ENCODE measurements around the gene SNX8. TPM values are rescaled to one million over a fixed set of nuclear protein-coding genes. Genes with fewer than 3 reads are reported as not detected.
A peak's percentile ranks its signal among the peaks of the same experiment; 100 is the strongest.
"Not testable (repeated sequence)": the region's sequence is repeated elsewhere in the genome, so short reads cannot be mapped to it uniquely, and the experiment has no call there.

SNX8 gene
- total and polyA plus RNA-seq, 8 donors = 7.1 to 16.1 (median 11.7) TPM

DNA sequence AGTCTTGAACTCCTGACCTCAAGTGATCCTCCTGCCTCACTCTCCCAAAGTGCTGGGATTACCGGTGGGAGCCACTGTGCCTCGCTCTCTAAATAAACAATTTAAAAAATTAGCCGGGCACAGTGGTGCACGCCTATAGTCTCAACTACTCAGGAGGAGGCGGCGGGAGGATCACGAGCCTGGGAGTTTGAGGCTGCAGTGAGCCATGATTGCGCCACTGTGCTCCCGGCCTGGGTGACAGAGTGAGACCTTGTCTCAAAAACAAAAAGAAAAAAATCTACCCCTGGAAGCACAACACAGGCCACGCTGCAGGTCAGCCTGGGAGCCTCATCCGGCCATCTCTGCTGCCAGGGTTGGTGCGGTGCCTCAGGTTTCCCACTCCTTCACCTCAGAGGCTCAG lies 36.6 kb upstream of the SNX8 start:
- WGBS, 2 donors = 92 to 97% methylated on average over 12 of the region's 12 CpGs
- intact Hi-C loops (cut with DNase I) = no loop called here
- FAIRE-seq (no peak), DNase-seq (peak in 1 of 6 donors; percentile 32), ATAC-seq (no peak)
- H3K4me1 ChIP-seq = no peaks in the 10 kb centered on the region
- TF ChIP-seq, protein P1, sequence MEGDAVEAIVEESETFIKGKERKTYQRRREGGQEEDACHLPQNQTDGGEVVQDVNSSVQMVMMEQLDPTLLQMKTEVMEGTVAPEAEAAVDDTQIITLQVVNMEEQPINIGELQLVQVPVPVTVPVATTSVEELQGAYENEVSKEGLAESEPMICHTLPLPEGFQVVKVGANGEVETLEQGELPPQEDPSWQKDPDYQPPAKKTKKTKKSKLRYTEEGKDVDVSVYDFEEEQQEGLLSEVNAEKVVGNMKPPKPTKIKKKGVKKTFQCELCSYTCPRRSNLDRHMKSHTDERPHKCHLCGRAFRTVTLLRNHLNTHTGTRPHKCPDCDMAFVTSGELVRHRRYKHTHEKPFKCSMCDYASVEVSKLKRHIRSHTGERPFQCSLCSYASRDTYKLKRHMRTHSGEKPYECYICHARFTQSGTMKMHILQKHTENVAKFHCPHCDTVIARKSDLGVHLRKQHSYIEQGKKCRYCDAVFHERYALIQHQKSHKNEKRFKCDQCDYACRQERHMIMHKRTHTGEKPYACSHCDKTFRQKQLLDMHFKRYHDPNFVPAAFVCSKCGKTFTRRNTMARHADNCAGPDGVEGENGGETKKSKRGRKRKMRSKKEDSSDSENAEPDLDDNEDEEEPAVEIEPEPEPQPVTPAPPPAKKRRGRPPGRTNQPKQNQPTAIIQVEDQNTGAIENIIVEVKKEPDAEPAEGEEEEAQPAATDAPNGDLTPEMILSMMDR (IDR thresholded peaks at IDR 0.05) = no peak
- no peaks in the 10 kb centered on the region for H3K9me3 ChIP-seq
- no peak overlapping the region for H3K27ac ChIP-seq
- H3K4me3 ChIP-seq = no peak overlapping the region
- H3K27me3 ChIP-seq = no peaks in the 10 kb centered on the region
- H3K36me3 ChIP-seq = no peaks in the 10 kb centered on the region

DNA sequence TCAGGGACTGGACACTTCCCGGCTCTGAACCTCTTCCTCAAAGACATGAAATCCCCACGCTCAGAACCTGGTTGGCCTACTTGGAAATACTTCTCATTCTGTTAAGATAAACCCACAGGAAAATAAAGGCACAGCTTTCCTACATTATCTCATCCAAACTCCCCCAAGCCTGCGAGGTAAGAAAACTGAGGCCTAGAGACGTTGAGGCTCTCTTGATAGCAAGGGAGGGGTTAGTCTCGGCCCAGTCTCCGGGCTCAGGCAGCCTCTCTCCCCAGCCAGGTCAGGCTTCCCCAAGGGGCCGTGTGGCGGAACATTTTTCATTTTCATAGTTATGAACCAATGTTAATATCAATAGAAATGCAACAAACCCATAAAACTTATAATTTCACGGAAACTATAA lies 35.8 kb upstream of the SNX8 start:
- DNase-seq = peak in 1 of 6 donors; percentile 13
- H3K4me1 ChIP-seq = no peaks in the 10 kb centered on the region
- H3K27me3 ChIP-seq = no peaks in the 10 kb centered on the region
- intact Hi-C loops (cut with DNase I) = no loop called here
- ATAC-seq = no peak
- no peaks in the 10 kb centered on the region for H3K36me3 ChIP-seq
- TF ChIP-seq, protein P1 (IDR thresholded peaks at IDR 0.05) = no peak
- H3K4me3 ChIP-seq = no peak overlapping the region
- no peaks in the 10 kb centered on the region for H3K9me3 ChIP-seq
- 90 to 91% methylated on average over 9 of the region's 9 CpGs for WGBS, 2 donors
- H3K27ac ChIP-seq = no peak overlapping the region
- no peak for FAIRE-seq

DNA sequence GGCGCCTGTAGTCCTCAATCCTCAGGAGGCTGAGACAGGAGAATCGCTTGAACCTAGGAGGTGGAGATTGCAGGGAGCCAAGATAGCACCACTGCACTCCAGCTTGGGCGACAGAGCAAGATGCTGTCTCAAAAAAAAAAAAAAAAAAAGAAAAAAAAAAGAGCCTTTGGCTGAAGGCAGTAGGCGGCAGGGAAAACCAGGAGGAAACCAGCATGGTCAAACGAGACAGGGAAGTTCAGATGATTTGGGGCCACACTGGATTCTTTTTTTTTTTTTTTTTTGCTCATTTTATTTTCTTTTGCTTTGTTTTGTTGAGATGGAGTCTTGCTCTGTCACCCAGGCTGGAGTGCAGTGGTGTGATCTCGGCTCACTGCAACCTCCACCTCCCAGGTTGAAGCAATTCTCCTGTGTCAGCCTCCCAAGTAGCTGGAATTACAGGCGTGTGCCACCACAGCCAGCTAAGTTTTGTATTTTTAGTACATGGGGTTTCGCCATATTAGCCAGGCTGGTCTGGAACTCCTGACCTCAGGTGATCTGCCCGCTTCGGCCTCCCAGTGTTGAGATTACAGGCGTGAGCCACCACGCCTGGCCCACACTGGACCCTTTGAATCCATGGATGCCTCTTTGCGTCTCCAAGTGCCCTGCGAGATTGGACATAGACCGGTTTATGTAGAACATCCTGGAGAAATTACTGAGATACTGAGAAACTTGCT lies 33.3 kb upstream of the SNX8 start:
- not testable (repeated sequence) for H3K27ac ChIP-seq
- 88 to 93% methylated on average over 15 of the region's 15 CpGs for WGBS, 2 donors

DNA sequence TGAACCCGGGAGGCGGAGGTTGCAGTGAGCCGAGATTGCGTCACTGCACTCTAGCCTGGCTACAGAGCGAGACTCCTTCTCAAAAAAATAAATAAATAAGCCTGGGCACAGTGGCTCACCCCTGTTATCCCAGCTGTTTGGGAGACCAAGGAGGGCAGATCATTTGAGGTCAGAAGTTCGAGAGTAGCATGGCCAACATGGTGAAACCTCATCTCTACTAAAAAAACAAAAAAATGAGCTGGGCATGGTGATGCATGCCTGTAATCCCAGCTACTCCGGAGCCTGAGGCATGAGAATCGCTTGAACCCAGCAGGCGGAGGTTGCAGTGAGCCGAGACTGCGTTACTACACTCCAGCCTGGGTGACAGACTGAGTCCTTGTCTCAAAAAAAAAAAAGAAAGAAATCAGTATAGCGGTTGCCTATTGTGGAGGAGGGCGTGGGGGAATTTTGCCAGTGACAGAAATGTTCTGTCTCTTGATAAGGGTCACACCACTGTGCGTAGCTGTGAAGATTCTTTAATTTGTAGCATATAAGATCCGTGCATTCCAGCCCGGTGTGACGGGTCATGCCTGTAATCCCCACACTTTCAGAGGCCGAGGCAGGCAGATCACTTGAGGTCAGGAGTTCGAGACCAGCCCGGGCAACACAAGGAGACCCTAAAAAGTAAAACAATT lies 22.5 kb upstream of the SNX8 start:
- Histone ChIP-seq H3K4me1 (no peaks in the 10 kb centered on the region), H3K36me3 (no peaks in the 10 kb centered on the region), H3K9me3 (no peaks in the 10 kb centered on the region), H3K27ac (no peak overlapping the region), H3K4me3 (no peak overlapping the region), H3K27me3 (no peaks in the 10 kb centered on the region)
- TF ChIP-seq, protein P1 (IDR thresholded peaks at IDR 0.05) = no peak
- whole genome bisulfite sequencing, 2 donors = 94 to 95% methylated on average over 20 of the region's 20 CpGs
- DNase-seq (no peak), FAIRE-seq (no peak), ATAC-seq (no peak)
- intact Hi-C loops (cut with DNase I) = no loop called here

More for the DNA sequence above, 33.3 kb upstream of the SNX8 start:
- DNase-seq (peak in 1 of 6 donors; percentile 9), ATAC-seq (peak in 1 of 4 donors; percentile 33)
- not testable (repeated sequence) for H3K4me3 ChIP-seq, H3K27me3 ChIP-seq, H3K36me3 ChIP-seq, FAIRE-seq, H3K9me3 ChIP-seq, H3K4me1 ChIP-seq
- intact Hi-C loops (cut with DNase I) = loop anchor here in 1 of 3 donors (10.0 kb wide), 1 partner anchor 93 kb away; no protein-coding TSS in a partner anchor

DNA sequence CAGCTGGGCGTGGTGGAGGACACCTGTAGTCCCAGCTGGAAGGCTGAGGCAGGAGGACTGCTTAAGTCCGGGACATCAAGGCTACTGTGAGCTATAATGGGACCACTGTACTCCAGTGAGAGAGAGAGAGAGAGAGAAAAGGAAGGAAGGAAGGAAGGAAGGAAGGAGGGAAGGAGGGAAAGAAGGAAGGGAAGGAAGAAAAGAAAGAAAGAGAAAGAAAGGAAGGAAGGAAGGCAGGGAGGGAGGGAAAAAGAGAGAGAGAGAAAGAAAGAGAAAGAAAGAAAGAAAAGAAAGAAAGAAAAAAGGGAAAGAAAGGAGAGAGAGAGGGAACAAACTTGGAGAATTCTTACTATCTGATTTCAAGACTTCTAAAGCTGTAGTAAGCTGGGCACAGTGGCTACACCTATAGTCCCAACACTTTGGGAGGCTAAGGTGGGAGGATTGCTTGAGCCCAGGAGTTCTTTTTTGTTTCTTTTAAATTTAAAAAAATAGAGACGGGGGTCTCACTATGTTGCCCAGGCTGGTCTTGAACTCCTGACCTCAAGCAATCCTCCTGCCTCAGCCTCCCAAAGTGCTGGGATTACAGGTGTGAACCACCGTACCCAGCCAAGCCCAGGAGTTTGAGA lies 18.5 kb upstream of the SNX8 start:
- H3K4me1 ChIP-seq; FAIRE-seq; DNase-seq; intact Hi-C loops (cut with DNase I); H3K27me3 ChIP-seq; H3K9me3 ChIP-seq; ATAC-seq; H3K27ac ChIP-seq; H3K4me3 ChIP-seq; H3K36me3 ChIP-seq: not testable (repeated sequence)
- WGBS, 2 donors = 89 to 99% methylated on average over 4 of the region's 4 CpGs
